ENCODE results near the gene GPR15LG.

DNA sequence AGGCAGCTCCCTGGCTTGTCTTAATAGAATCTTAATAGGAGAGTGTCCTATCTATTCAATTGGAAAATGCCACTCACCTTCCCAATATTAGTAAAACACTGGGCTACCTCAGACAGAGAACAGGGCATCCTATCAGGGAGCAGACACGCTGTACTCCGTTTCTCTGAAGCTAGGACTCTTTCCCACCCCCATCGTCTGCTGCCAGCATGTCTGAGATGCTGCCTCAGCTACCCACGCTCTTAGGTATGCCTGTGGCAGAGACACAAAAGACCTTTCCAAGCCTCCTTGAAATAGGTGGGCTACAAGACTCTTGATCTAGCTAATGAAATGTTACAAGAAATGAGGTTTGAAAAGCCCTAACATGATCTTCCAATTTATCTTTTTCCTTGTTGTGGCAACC is 54.2 kb downstream of the GPR15LG start:
- TF ChIP-seq CTCF (conservative IDR thresholded peaks at IDR 0.05 in 1 of 2, IDR thresholded peaks at IDR 0.05 in 1 of 2; ENCODE audit: extremely low read depth in 1 of 2, insufficient read depth in 1 of 2, low read depth in 1 of 2, low read length in 2 of 2) (no peak), EZH2 (IDR thresholded peaks at IDR 0.05; ENCODE audit: borderline replicate concordance, low read length) (no peak)
